DMS53 treated with DMSO at 0.1 percent for 48 hours (cell line): ENCODE measurements around the gene PTPRO.

Experiments
- DNase-seq: peaks from one replicate; lab custom pipeline; 2025; ENCODE audit not compliant: unreplicated experiment; lab: John Stamatoyannopoulos, UW

PTPRO gene

GRCh38 chr12:15322164-15323061, at the start of gene PTPRO:
TSS of gene PTPRO (plus strand) at chr12:15322508.
- DNase-seq, result peak; percentile 50

- no peak for DNase-seq
These were observed 48.4 kb upstream of the PTPRO start for GRCh38 chr12:15273896-15274295.

GRCh38 chr12:15274561-15274967, 47.7 kb upstream of the PTPRO start:
- peak; percentile 43 for DNase-seq

- peak; percentile 68 for DNase-seq
These were observed 46.1 kb upstream of the PTPRO start for GRCh38 chr12:15276088-15276698.

- no peak for DNase-seq
These were observed 43.3 kb upstream of the PTPRO start for GRCh38 chr12:15278816-15279658.

- DNase-seq, result no peak
These were observed 41.4 kb upstream of the PTPRO start for GRCh38 chr12:15280930-15281329.

GRCh38 chr12:15289192-15289591, 33.1 kb upstream of the PTPRO start:
- DNase-seq, result no peak

GRCh38 chr12:15293731-15294130, 28.6 kb upstream of the PTPRO start:
- DNase-seq, result no peak

- DNase-seq, result no peak
These were observed 22.4 kb upstream of the PTPRO start for GRCh38 chr12:15299947-15300346.

GRCh38 chr12:15304296-15304695, 18.0 kb upstream of the PTPRO start:
- no peak for DNase-seq

- no peak for DNase-seq
These were observed 15.7 kb upstream of the PTPRO start for GRCh38 chr12:15306605-15307004.

- no peak for DNase-seq
These were observed 15.2 kb upstream of the PTPRO start for GRCh38 chr12:15307079-15307478.

- no peak for DNase-seq
These were observed 3.5 kb upstream of the PTPRO start for GRCh38 chr12:15318841-15319240.

GRCh38 chr12:15320881-15321280, 1.4 kb upstream of the PTPRO start:
- peak; percentile 76 for DNase-seq

- no peak for DNase-seq
These were observed 1.2 kb downstream of the PTPRO start for GRCh38 chr12:15323480-15323879.

- DNase-seq, result no peak
These were observed 7.6 kb downstream of the PTPRO start for GRCh38 chr12:15329891-15330290.

GRCh38 chr12:15334225-15334624, 11.9 kb downstream of the PTPRO start:
- DNase-seq, result no peak

- no peak for DNase-seq
These were observed 13.7 kb downstream of the PTPRO start for GRCh38 chr12:15335959-15336358.

- DNase-seq, result no peak
These were observed 14.7 kb downstream of the PTPRO start for GRCh38 chr12:15336768-15337553.

- no peak for DNase-seq
These were observed 19.1 kb downstream of the PTPRO start for GRCh38 chr12:15341371-15341770.

GRCh38 chr12:15344561-15344960, 22.3 kb downstream of the PTPRO start:
- no peak for DNase-seq
